H9 (cell line): ENCODE measurements around the gene KRT79. TPM values are rescaled to one million over a fixed set of nuclear protein-coding genes. Genes with fewer than 3 reads are reported as not detected.

Experiments
- DNase-seq: peaks from one replicate; pipeline ENCODE4 v3.0.0-alpha.2; 2017
- H2AFZ ChIP-seq: one replicate; pipeline ENCODE4 v1.6.1; 2013; ENCODE audit warnings: mild to moderate bottlenecking, low read length, control low read depth, moderate library complexity
- H2AK5ac ChIP-seq: 2 replicates; pipeline ENCODE4 v1.6.1; 2013; ENCODE audit warnings: low read length, control low read depth, mixed read lengths; ENCODE audit not compliant: insufficient read length
- H2BK120ac ChIP-seq: one replicate; pipeline ENCODE4 v1.6.1; 2013; ENCODE audit warnings: low read depth, mild to moderate bottlenecking, low read length, control low read depth, inconsistent platforms; ENCODE audit not compliant: poor library complexity, severe bottlenecking
- H2BK12ac ChIP-seq: 2 replicates; pipeline ENCODE4 v1.6.1; 2013; ENCODE audit warnings: low read length, control low read depth, mixed read lengths, low read depth; ENCODE audit not compliant: insufficient read length
- H2BK15ac ChIP-seq: 2 replicates; pipeline ENCODE4 v1.6.1; 2013; ENCODE audit warnings: low read depth, low read length, control low read depth
- H2BK20ac ChIP-seq: one replicate; pipeline ENCODE4 v1.6.1; 2013; ENCODE audit warnings: low read depth, mild to moderate bottlenecking, low read length, control low read depth, inconsistent platforms; ENCODE audit not compliant: poor library complexity, severe bottlenecking
- H2BK5ac ChIP-seq: 2 replicates; pipeline ENCODE4 v1.6.1; 2013; ENCODE audit warnings: low read length, control low read depth, mixed read lengths; ENCODE audit not compliant: insufficient read length
- H3K14ac ChIP-seq: 2 replicates; pipeline ENCODE4 v1.6.1; 2013; ENCODE audit warnings: low read length, control low read depth; ENCODE audit not compliant: insufficient read depth
- H3K18ac ChIP-seq: 2 replicates; pipeline ENCODE4 v1.6.1; 2013; ENCODE audit warnings: low read depth, mild to moderate bottlenecking, mixed read lengths, low read length, control low read depth; ENCODE audit not compliant: insufficient read length
- H3K23ac ChIP-seq: 2 replicates; pipeline ENCODE4 v1.6.1; 2013; ENCODE audit warnings: low read length, control low read depth, mixed read lengths, low read depth; ENCODE audit not compliant: insufficient read length
- H3K23me2 ChIP-seq: 2 replicates; pipeline ENCODE4 v1.6.1; 2013; ENCODE audit warnings: low read depth, mild to moderate bottlenecking, mixed read lengths, low read length, control low read depth; ENCODE audit not compliant: insufficient read length, poor library complexity, severe bottlenecking
- H3K27ac ChIP-seq: 2 replicates; pipeline ENCODE4 v1.5.1; 2013; ENCODE audit warnings: low read length, control low read depth, mixed read lengths, low read depth; ENCODE audit not compliant: insufficient read length
- H3K27me3 ChIP-seq: 2 replicates; pipeline ENCODE4 v1.6.1; 2013; ENCODE audit warnings: low read length, control low read depth, inconsistent platforms; ENCODE audit not compliant: insufficient read depth
- H3K4ac ChIP-seq: 2 replicates; pipeline ENCODE4 v1.6.1; 2013; ENCODE audit warnings: low read depth, mild to moderate bottlenecking, control low read depth, inconsistent platforms, low read length, moderate library complexity
- H3K4me1 ChIP-seq: 2 replicates; pipeline ENCODE4 v1.6.1; 2013; ENCODE audit warnings: low read length, control low read depth, inconsistent platforms; ENCODE audit not compliant: insufficient read depth
- H3K4me2 ChIP-seq: 2 replicates; pipeline ENCODE4 v1.6.1; 2013; ENCODE audit warnings: low read length, control low read depth, mixed read lengths; ENCODE audit not compliant: insufficient read length, insufficient read depth
- H3K56ac ChIP-seq: 2 replicates; pipeline ENCODE4 v1.6.1; 2013; ENCODE audit warnings: low read depth, mild to moderate bottlenecking, mixed read lengths, low read length, control low read depth; ENCODE audit not compliant: insufficient read length
- H3K79me1 ChIP-seq: 2 replicates; pipeline ENCODE4 v1.6.1; 2013; ENCODE audit warnings: low read depth, mild to moderate bottlenecking, moderate library complexity, low read length, control low read depth, inconsistent platforms; ENCODE audit not compliant: insufficient read depth, poor library complexity, severe bottlenecking
- H3K79me2 ChIP-seq: 2 replicates; pipeline ENCODE4 v1.6.1; 2013; ENCODE audit warnings: low read length, control low read depth, inconsistent platforms; ENCODE audit not compliant: insufficient read depth
- H3K9ac ChIP-seq: 2 replicates; pipeline ENCODE4 v1.6.1; 2013; ENCODE audit warnings: low read length, control low read depth, mixed read lengths; ENCODE audit not compliant: insufficient read length; ENCODE audit errors: extremely low read depth
- H3K9me3 ChIP-seq: one replicate; pipeline ENCODE4 v1.6.1; 2013; ENCODE audit warnings: low read depth, low read length, inconsistent platforms; ENCODE audit not compliant: control insufficient read depth
- H3T11ph ChIP-seq: one replicate; pipeline ENCODE4 v1.6.1; 2013; ENCODE audit warnings: mild to moderate bottlenecking, low read length, control low read depth, inconsistent platforms
- H4K20me1 ChIP-seq: one replicate; pipeline ENCODE4 v1.6.1; 2013; ENCODE audit not compliant: control insufficient read depth, insufficient read length, insufficient read depth
- H4K5ac ChIP-seq: 2 replicates; pipeline ENCODE4 v1.6.1; 2013; ENCODE audit warnings: low read depth, mild to moderate bottlenecking, mixed read lengths, low read length, control low read depth; ENCODE audit not compliant: insufficient read length
- H4K8ac ChIP-seq: replicated peaks from 2 replicates; pipeline ENCODE4 v1.6.1; 2013; ENCODE audit warnings: low read length, control low read depth, mixed read lengths, low read depth; ENCODE audit not compliant: insufficient read length
- H4K91ac ChIP-seq: 2 replicates; pipeline ENCODE4 v1.6.1; 2013; ENCODE audit warnings: low read depth, mild to moderate bottlenecking, moderate library complexity, mixed read lengths, low read length, control low read depth; ENCODE audit not compliant: insufficient read length
- H3K27ac Mint-ChIP-seq, 3 experiments: 2 replicates in 2 of 3; 3 replicates in 1 of 3; pipeline ENCODE4 v1.8.0; 2020 to 2021; ENCODE audit warnings: mixed read lengths in 3 of 3, mild to moderate bottlenecking in 1 of 3, moderate library complexity in 1 of 3
- H3K27me3 Mint-ChIP-seq: 2 replicates; pipeline ENCODE4 v1.8.0; 2021; ENCODE audit warnings: low read depth, mild to moderate bottlenecking, moderate library complexity, mixed read lengths
- H3K36me3 Mint-ChIP-seq, 3 experiments: 2 replicates in 2 of 3; 3 replicates in 1 of 3; pipeline ENCODE4 v1.8.0; 2020 to 2021; ENCODE audit warnings: low read depth in 3 of 3, mixed read lengths in 3 of 3; ENCODE audit not compliant: insufficient read depth in 1 of 3
- H3K4me1 Mint-ChIP-seq, 2 experiments: 2 replicates each; pipeline ENCODE4 v1.8.0; 2020; ENCODE audit warnings: mixed read lengths in 2 of 2
- H3K4me3 Mint-ChIP-seq, 2 experiments: 2 replicates in 1 of 2; 3 replicates in 1 of 2; pipeline ENCODE4 v1.8.0; 2020 to 2021; ENCODE audit warnings: mild to moderate bottlenecking in 2 of 2, mixed read lengths in 2 of 2, moderate library complexity in 1 of 2
- H3K9me3 Mint-ChIP-seq, 2 experiments: 2 replicates in 1 of 2; 3 replicates in 1 of 2; pipeline ENCODE4 v1.8.0; 2020; ENCODE audit warnings: mild to moderate bottlenecking in 2 of 2, mixed read lengths in 2 of 2, moderate library complexity in 1 of 2
- CTCF ChIP-seq: fragments of 200-600 bp; sonication (generic); conservative IDR thresholded peaks from 3 replicates; pipeline ENCODE4 v1.8.0; 2021; ENCODE audit warnings: antibody characterized with exemption, mild to moderate bottlenecking
- WGBS: extraction: QIAGEN DNeasy Blood & Tissue Kit; methylation state at CpG from one replicate; pipeline ENCODE4 v1.1.7; 2013; ENCODE audit warnings: missing lambda C conversion rate, low lambda C conversion rate, mixed read lengths; ENCODE audit not compliant: insufficient read length; ENCODE audit errors: extremely low coverage; 5-methylcytosine and 5-hydroxymethylcytosine counted together
- total RNA-seq: library from RNA; stranded (reverse); gene quantifications from 2 replicates; pipeline ENCODE4 v1.2.1, GENCODE V29; 2021

The KRT79 gene
- total RNA-seq, 1 experiment from 2014 or later = not detected

GRCh38 chr12:52873832-52874572 lies 39.9 kb upstream of the KRT79 start:
- H2BK15ac ChIP-seq = no peak overlapping the region
- no CpG with 5 or more reads among the region's 55 CpGs for WGBS
- no peaks in the 10 kb centered on the region for H3K4me1 ChIP-seq
- H2BK120ac ChIP-seq = no peak overlapping the region
- Mint-ChIP-seq H3K36me3 (no peaks in the 10 kb centered on the region), H3K4me3 (peak overlapping the region; percentile 58 to 81), H3K4me1 (peaks cover 10 to 27% of the 10 kb centered on the region in 2 experiments), H3K27me3 (peaks cover 52% of the 10 kb centered on the region), H3K9me3 (no peaks in the 10 kb centered on the region), H3K27ac (peak overlapping the region in 1 of 3 experiments; percentile 3; a peak in 1 of 7 replicates)
- H3K27me3 ChIP-seq = no peaks in the 10 kb centered on the region; the same call in 1 of the 2 replicates
- no peak overlapping the region for H2AFZ ChIP-seq
- H2BK20ac ChIP-seq = no peak overlapping the region
- H3K23ac ChIP-seq = no peak overlapping the region
- H3K79me1 ChIP-seq = no peaks in the 10 kb centered on the region
- H3K27ac ChIP-seq = no peak overlapping the region
- H4K91ac ChIP-seq = no peak overlapping the region
- H3K14ac ChIP-seq = 0 out of 2 replicates have a peak overlapping the region, but pooled peaks have one; percentile 11
- H3K9ac ChIP-seq = no peak overlapping the region
- peaks cover 4% of the 10 kb centered on the region for H3K23me2 ChIP-seq
- peak overlapping the region; percentile 26 for H3K4me2 ChIP-seq
- no peak overlapping the region for H2BK5ac ChIP-seq
- no peaks in the 10 kb centered on the region for H3K79me2 ChIP-seq
- no peaks in the 10 kb centered on the region for H4K20me1 ChIP-seq
- no peak overlapping the region for H2AK5ac ChIP-seq
- H4K5ac ChIP-seq = no peak overlapping the region
- H2BK12ac ChIP-seq = no peak overlapping the region
- H3K9me3 ChIP-seq = no peaks in the 10 kb centered on the region
- H3T11ph ChIP-seq = no peak overlapping the region
- H3K4ac ChIP-seq = no peak overlapping the region
- no peak overlapping the region for H3K18ac ChIP-seq
- TF ChIP-seq CTCF = no peak
- H4K8ac ChIP-seq = no peak overlapping the region
- peak; percentile 68 for DNase-seq
- no peak overlapping the region for H3K56ac ChIP-seq
